ENCODE results near the gene ZIC2.

- no peak for TF ChIP-seq CTCF (IDR thresholded peaks at IDR 0.05)
- TF ChIP-seq EZH2 (IDR thresholded peaks at IDR 0.05) = no peak
Observed at GRCh38 chr13:99983499-99984401, 2.2 kb downstream of the ZIC2 start.

Data from neural progenitor cell (in vitro differentiated cells).